ENCODE measurements around the gene SYAP1. TPM values are rescaled to one million over a fixed set of nuclear protein-coding genes. Genes with fewer than 3 reads are reported as not detected.

The SYAP1 gene
- total and polyA plus RNA-seq, 2 donors (not counting 1 experiment from before 2014, with no cell fraction given): 3.5 to 18.3 TPM

GRCh38 chrX:16796298-16796697 is 76.9 kb downstream of the SYAP1 start:
- H3K36me3 ChIP-seq (replicated peaks in 1 of 2; ENCODE audit: control extremely low read depth in 1 of 2, control insufficient read depth in 1 of 2, extremely low read depth in 1 of 2, insufficient read depth in 2 of 2, low read length in 1 of 2): peaks cover 0 to 13% of the 10 kb centered on the region in 2 experiments

DNA sequence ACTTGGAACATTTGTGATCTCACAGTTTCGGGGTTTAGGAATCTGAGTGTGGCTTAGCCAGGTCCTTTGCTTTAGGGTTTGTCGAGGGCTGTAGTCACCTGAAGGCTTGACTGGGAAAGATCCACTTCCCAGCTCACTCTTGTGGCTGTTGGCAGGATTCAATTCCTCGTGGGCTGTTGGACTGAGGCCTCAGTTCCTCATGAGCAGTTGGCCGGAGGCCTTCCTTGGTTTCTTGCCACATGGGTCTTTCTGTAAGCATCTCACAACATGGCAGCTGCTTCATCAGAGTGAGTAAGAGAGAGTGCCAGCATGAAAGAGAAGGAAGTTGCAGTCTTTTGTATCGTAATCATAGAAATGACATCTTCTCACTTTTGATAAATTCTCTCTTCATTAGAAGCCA is 77.9 kb downstream of the SYAP1 start:
- H3K4me2 ChIP-seq (replicated peaks; ENCODE audit: low read depth, low read length, poor library complexity, severe bottlenecking): no peak overlapping the region
- POLR2A ChIA-PET: no interaction called here
- ATAC-seq (ENCODE audit: low read depth) (no peak), DNase-seq (no peak)
- H3K79me2 ChIP-seq (ENCODE audit: control insufficient read depth, insufficient read depth, low read length): peaks cover 85% of the 10 kb centered on the region
- no peak overlapping the region for H3K27ac ChIP-seq (ENCODE audit: low read length in 2 of 2)
- H3K4me3 ChIP-seq (ENCODE audit: control extremely low read depth in 1 of 5, extremely low read depth in 1 of 5, insufficient read depth in 1 of 5, low read depth in 2 of 5, low read length in 4 of 5): no peak overlapping the region
- WGBS (ENCODE audit: insufficient coverage): 84% methylated on average over 3 of the region's 5 CpGs
- no peak overlapping the region for H3K27ac Mint-ChIP-seq
- no peaks in the 10 kb centered on the region for H3K9me3 ChIP-seq (ENCODE audit: control extremely low read depth in 1 of 3, control insufficient read depth in 2 of 3, insufficient read depth in 1 of 3, low read length in 2 of 3)
- H3K4me3 Mint-ChIP-seq: no peak overlapping the region
- intact Hi-C loops (cut with micrococcal nuclease): no loop called here
- no peak overlapping the region for H2AFZ ChIP-seq (ENCODE audit: insufficient read depth, low read depth, low read length, poor library complexity, severe bottlenecking)
- no peaks in the 10 kb centered on the region for H3K4me1 ChIP-seq (ENCODE audit: control insufficient read depth in 2 of 2, insufficient read depth in 2 of 2, low read length in 2 of 2)
- CTCF ChIA-PET: no interaction called here
- no peaks in the 10 kb centered on the region for H3K9me3 Mint-ChIP-seq (ENCODE audit: insufficient read depth)
- no peak for TF ChIP-seq EZH2 (IDR thresholded peaks at IDR 0.05; ENCODE audit: borderline replicate concordance, insufficient read depth, low read depth, low read length, poor library complexity, severe bottlenecking)
- TF ChIP-seq, protein P1, sequence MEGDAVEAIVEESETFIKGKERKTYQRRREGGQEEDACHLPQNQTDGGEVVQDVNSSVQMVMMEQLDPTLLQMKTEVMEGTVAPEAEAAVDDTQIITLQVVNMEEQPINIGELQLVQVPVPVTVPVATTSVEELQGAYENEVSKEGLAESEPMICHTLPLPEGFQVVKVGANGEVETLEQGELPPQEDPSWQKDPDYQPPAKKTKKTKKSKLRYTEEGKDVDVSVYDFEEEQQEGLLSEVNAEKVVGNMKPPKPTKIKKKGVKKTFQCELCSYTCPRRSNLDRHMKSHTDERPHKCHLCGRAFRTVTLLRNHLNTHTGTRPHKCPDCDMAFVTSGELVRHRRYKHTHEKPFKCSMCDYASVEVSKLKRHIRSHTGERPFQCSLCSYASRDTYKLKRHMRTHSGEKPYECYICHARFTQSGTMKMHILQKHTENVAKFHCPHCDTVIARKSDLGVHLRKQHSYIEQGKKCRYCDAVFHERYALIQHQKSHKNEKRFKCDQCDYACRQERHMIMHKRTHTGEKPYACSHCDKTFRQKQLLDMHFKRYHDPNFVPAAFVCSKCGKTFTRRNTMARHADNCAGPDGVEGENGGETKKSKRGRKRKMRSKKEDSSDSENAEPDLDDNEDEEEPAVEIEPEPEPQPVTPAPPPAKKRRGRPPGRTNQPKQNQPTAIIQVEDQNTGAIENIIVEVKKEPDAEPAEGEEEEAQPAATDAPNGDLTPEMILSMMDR (IDR thresholded peaks at IDR 0.05): no peak
- H3K27me3 Mint-ChIP-seq: no peaks in the 10 kb centered on the region
- H3K9ac ChIP-seq (ENCODE audit: low read length): no peak overlapping the region
- peaks cover 4% of the 10 kb centered on the region for H3K4me1 Mint-ChIP-seq
- H4K20me1 ChIP-seq (ENCODE audit: control insufficient read depth, insufficient read depth, low read length, poor library complexity, severe bottlenecking): peaks cover 31% of the 10 kb centered on the region
- H3K27me3 ChIP-seq (replicated peaks in 1 of 4; ENCODE audit: control extremely low read depth in 1 of 4, control insufficient read depth in 3 of 4, insufficient read depth in 4 of 4, low read length in 3 of 4): no peaks in the 10 kb centered on the region
- H3K36me3 ChIP-seq (replicated peaks in 1 of 2; ENCODE audit: control extremely low read depth in 1 of 2, control insufficient read depth in 1 of 2, extremely low read depth in 1 of 2, insufficient read depth in 2 of 2, low read length in 1 of 2): peaks cover 0 to 8% of the 10 kb centered on the region in 2 experiments

More at GRCh38 chrX:16796298-16796697, 76.9 kb downstream of the SYAP1 start:
- CTCF ChIA-PET: no interaction called here
- Histone ChIP-seq H2AFZ (ENCODE audit: insufficient read depth, low read depth, low read length, poor library complexity, severe bottlenecking) (no peak overlapping the region), H3K4me2 (replicated peaks; ENCODE audit: low read depth, low read length, poor library complexity, severe bottlenecking) (no peak overlapping the region), H3K79me2 (ENCODE audit: control insufficient read depth, insufficient read depth, low read length) (peaks cover 86% of the 10 kb centered on the region), H3K27me3 (replicated peaks in 1 of 4; ENCODE audit: control extremely low read depth in 1 of 4, control insufficient read depth in 3 of 4, insufficient read depth in 4 of 4, low read length in 3 of 4) (no peaks in the 10 kb centered on the region), H3K27ac (ENCODE audit: low read length in 2 of 2) (no peak overlapping the region), H3K9ac (ENCODE audit: low read length) (no peak overlapping the region), H3K4me1 (ENCODE audit: control insufficient read depth in 2 of 2, insufficient read depth in 2 of 2, low read length in 2 of 2) (no peaks in the 10 kb centered on the region), H3K4me3 (ENCODE audit: control extremely low read depth in 1 of 5, extremely low read depth in 1 of 5, insufficient read depth in 1 of 5, low read depth in 2 of 5, low read length in 4 of 5) (no peak overlapping the region), H4K20me1 (ENCODE audit: control insufficient read depth, insufficient read depth, low read length, poor library complexity, severe bottlenecking) (peaks cover 36% of the 10 kb centered on the region), H3K9me3 (ENCODE audit: control extremely low read depth in 1 of 3, control insufficient read depth in 2 of 3, insufficient read depth in 1 of 3, low read length in 2 of 3) (no peaks in the 10 kb centered on the region)
- no peak for ATAC-seq (ENCODE audit: low read depth)
- Mint-ChIP-seq H3K9me3 (ENCODE audit: insufficient read depth) (no peaks in the 10 kb centered on the region), H3K27ac (peak overlapping the region; percentile 26), H3K27me3 (no peaks in the 10 kb centered on the region), H3K4me1 (peaks cover 4% of the 10 kb centered on the region), H3K4me3 (no peak overlapping the region)
- intact Hi-C loops (cut with micrococcal nuclease): no loop called here
- POLR2A ChIA-PET: no interaction called here
- no peak for DNase-seq
- TF ChIP-seq, protein P1 (IDR thresholded peaks at IDR 0.05): no peak
- TF ChIP-seq EZH2 (IDR thresholded peaks at IDR 0.05; ENCODE audit: borderline replicate concordance, insufficient read depth, low read depth, low read length, poor library complexity, severe bottlenecking): no peak
- WGBS (ENCODE audit: insufficient coverage): no CpG with 5 or more reads among the region's 4 CpGs

Measured in B cell (primary cell).